NK-92 (cell line): ENCODE results near the gene MEG3.

Source experiments
- DNase-seq: peaks from one replicate; lab custom pipeline; 2025; ENCODE audit not compliant: unreplicated experiment; lab: John Stamatoyannopoulos, UW

Gene MEG3

GRCh38 chr14:100844421-100844820 lies 18.5 kb downstream of the MEG3 start:
- no peak for DNase-seq

DNA sequence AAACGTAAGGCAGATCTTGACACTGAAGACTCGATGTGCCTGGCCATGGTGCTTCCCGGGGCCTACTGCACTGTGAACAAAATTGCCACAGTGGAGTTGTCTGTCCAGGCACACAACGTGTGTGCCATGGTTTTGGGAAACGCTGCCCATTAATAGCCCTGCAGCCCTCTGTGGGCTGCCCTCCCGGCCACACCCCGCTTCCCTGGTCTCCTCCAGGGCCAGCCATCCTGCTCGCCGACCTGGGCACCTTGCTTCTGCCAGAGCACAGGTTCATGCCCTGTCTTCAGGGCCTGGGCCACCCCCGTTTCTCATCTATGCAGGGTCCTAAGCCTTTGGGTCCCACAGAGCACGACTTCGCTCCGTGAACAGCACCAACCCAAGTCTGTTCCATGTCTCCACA lies 18.9 kb downstream of the MEG3 start:
- DNase-seq = no peak

DNA sequence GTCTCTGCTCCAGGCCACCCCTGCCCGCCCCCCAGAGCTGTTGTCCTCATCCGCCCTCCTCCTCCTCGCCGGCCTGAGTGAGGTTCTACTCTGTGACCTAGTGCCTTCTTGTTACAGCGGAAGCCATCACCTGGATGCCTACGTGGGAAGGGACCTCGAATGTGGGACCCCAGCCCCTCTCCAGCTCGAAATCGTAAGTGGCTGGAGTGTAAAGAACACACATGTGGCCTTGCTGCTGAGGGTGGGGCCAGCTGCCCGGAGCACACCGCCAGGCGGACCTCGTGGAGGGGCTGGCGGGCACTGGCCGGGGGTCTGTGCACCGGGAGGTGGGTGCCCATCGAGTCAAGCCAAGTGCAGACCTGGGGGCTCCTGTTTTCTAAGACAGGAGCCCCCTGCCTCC lies 19.4 kb downstream of the MEG3 start:
- no peak for DNase-seq

GRCh38 chr14:100846309-100846859 lies 20.5 kb downstream of the MEG3 start:
- DNase-seq = no peak

DNA sequence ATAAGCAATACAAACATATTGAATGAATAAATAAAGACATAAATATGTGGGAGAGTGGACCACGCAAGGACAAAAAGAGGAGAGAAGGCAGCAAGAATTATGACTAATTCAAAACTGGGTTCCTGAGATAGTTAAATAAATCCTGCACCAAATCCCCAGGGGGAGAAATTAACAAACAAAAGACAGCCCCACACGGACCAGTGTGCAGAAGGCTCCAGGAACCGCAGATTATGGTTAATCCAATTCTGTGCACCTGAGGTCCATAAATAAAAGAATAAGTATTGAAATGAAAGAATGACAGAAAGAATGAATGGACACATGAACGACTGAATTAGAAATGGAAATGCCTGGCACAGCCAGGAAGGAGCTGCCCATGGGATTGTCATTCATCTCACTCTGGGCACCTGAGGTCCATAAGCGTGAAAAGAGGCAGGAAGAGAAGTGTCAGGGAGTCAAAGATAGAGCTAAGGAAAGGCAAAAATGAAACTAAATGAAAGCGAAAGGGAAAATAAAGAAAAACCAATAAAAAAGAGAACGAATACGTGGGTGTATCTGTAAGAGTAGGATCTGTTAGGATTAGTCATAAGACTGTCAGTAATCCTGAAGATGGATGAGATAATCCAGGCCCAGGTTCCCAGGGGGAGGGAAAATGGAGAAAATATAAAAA lies 23.3 kb downstream of the MEG3 start:
- DNase-seq = no peak

DNA sequence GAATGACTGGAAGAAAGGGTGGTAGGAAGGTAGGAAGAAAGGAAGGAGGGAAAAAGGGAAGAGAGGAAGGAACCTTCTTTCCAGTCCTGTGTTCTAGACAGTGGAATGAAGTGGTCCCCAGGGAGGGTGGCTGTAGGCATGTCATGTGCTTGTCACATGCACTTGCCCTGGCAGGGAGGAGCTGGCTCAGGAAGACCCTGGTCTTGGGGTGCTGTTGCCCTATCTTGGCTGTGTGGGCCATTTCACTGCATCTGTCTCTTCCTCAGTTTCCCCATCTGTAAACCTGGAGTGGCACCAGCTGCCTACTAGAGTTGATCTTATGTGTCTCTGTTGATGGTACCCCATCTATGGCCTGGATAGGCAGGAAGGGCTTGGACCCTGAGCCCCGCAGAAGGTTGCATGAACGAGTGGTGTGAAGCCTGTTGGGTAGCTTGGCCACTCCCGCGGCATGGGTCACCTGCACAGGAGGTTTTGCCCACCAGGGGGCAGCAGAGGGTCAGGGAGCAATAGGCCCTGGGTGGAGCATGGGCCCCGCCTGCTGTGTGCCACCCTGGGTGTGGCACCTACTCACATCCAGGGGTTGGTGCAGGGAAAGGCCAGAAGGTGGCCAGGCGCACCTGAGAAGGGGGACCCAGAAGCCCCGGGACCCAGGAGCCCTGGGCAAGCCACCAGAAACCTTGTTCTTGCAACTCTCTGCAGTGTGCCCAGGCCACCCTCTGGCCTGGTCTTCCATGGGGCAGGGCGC lies 25.1 kb downstream of the MEG3 start:
- no peak for DNase-seq

DNA sequence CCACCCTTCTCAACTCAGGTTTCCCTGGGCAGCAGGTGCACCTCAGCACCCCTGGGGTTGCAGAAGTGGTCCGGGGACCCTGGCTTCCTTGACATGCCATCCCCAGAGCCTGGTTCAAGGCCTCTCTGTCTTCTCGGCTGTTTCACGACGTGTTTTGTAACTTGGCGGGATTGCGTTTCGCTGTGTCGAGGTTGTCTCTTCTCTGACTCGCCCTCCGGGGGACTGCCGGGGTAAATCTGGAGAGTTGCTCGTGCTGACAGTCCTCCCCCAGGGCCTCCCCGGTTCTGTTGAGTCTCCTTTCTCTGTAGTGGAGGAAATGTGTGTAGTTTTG lies 25.6 kb downstream of the MEG3 start:
- DNase-seq = no peak

- DNase-seq = no peak
Measured at GRCh38 chr14:100851946-100852620, 26.2 kb downstream of the MEG3 start.

GRCh38 chr14:100854435-100854834 lies 28.5 kb downstream of the MEG3 start:
- DNase-seq = no peak

GRCh38 chr14:100855256-100855930 lies 29.5 kb downstream of the MEG3 start:
- DNase-seq = no peak

DNA sequence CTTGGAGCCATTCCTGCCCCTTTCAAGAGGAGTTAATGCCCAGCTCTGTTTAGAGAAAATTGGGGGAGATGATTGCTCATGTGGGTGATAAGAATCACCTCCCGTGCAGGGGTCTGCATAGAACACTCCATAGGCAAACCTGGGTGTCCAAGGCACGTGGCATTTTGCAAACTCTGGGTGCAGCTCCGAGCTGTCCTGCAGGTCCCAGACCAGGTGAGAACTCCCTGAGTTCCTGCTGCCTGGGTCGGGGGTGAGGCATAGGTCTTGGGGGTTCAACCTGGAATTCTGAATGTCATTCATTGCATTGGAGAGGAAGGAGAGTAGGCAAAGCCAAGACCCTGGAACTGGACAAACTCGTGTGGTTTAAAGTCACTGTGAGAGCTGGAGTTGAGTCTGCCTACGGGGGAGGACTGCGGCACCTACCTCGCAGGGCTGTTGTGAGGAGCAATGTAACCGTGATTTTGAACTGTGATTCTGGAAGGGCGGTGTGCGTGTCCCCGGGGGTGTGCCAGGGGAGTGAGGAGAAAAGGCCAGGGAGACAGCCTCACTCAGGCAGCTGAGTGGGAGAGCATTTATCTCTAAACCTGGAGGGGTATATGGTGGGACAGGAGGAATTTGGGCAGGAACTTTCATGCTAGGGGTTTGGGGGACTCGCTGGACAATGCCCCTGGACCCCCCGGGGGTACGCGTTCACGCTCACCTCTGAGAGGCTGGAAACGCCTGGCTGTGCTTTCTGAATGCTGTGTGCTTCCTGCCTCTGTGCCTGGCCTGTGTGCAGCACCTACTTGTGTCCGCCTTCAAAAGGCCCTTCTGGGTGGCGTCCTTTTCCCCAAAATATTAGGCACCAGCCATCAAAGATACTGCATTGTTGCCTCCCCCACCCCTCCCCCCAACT lies 30.4 kb downstream of the MEG3 start:
- no peak for DNase-seq

- DNase-seq = no peak
Measured at GRCh38 chr14:100857233-100857922, 31.5 kb downstream of the MEG3 start.

GRCh38 chr14:100857923-100858837 lies 32.3 kb downstream of the MEG3 start:
- no peak for DNase-seq

DNA sequence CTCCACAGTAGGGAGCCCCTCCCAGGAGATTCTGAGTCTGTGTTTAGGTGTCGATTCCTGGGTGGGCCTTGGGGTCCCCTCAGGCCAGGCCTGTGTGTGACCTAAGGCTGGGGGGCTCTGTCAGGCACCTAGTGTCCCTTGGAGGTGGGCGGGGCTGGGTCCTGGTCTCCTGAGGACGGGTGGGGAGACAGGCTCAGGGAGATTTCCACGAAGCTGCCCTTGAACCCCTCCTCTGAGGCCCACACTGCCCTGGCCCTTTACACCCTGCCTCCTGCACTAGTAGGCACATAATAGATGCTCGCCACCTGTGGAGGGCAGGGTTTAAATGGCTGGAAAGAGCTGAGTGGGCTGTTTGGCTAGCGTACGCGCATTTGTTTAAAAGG lies 32.9 kb downstream of the MEG3 start:
- no peak for DNase-seq

GRCh38 chr14:100859781-100860180 lies 33.9 kb downstream of the MEG3 start:
- no peak for DNase-seq

DNA sequence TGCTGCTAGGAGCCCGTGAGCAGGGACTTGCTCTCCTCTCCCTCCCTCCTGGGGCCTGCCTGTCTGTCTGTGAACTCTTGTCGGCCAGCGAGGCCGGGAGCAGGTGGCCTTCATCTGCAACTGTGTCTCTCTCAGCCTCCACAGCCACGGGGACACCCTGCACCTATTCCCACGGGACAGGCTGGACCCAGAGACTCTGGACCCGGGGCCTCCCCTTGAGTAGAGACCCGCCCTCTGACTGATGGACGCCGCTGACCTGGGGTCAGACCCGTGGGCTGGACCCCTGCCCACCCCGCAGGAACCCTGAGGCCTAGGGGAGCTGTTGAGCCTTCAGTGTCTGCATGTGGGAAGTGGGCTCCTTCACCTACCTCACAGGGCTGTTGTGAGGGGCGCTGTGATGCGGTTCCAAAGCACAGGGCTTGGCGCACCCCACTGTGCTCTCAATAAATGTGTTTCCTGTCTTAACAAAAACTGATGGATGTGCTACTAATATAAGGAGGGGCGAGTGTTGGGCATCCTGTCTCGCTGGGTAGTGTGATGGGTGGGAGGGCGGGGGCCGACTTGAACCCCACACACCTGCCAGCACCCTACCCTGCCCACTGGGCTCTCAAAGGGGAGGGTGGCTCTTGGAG lies 34.8 kb downstream of the MEG3 start:
- no peak for DNase-seq

GRCh38 chr14:100861188-100861936 lies 35.4 kb downstream of the MEG3 start:
- DNase-seq = no peak

DNA sequence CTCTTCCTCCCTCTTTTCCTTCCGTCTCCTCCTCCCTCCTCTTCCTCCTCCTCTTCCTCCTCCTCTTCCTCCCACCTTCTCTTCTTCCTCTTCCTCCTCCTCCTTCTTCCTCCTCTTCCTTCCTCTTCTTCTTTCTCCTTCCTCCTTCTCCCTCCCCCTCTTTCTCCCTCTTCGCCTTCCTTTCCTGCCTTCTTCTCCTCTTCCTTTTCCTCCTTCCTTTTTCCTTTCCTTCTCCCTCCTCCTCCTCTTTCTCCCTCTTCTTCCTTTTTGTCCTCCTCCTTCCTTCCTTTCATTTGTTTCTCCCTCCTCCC lies 36.0 kb downstream of the MEG3 start:
- DNase-seq = no peak
